Ishikawa (cell line): Measurements from ENCODE around the gene SLC22A3.

Experiments used
- CEBPB ChIP-seq: IDR thresholded peaks from 2 replicates; pipeline ENCODE4 v1.6.1; 2012
- CREB1 ChIP-seq: IDR thresholded peaks from 2 replicates; pipeline ENCODE4 v1.6.1; 2012; ENCODE audit warnings: low read depth
- EGR1 ChIP-seq: IDR thresholded peaks from 2 replicates; pipeline ENCODE4 v1.6.1; 2012
- FOXM1 ChIP-seq: IDR thresholded peaks from 2 replicates; pipeline ENCODE4 v1.6.1; 2012; ENCODE audit warnings: low read depth, borderline replicate concordance
- MAX ChIP-seq: IDR thresholded peaks from 2 replicates; pipeline ENCODE4 v1.6.1; 2012
- NFIC ChIP-seq: IDR thresholded peaks from 2 replicates; pipeline ENCODE4 v1.6.1; 2012
- RAD21 ChIP-seq: IDR thresholded peaks from 2 replicates; pipeline ENCODE4 v1.6.1; 2012; ENCODE audit warnings: low read depth
- REST ChIP-seq: IDR thresholded peaks from 2 replicates; pipeline ENCODE4 v1.6.1; 2012; ENCODE audit warnings: low read depth, mild to moderate bottlenecking
- TAF1 ChIP-seq: IDR thresholded peaks from 2 replicates; pipeline ENCODE4 v1.6.1; 2012; ENCODE audit warnings: low read depth, mild to moderate bottlenecking
- USF1 ChIP-seq: IDR thresholded peaks from 2 replicates; pipeline ENCODE4 v1.6.1; 2012
- YY1 ChIP-seq: IDR thresholded peaks from 2 replicates; pipeline ENCODE4 v1.6.1; 2012; ENCODE audit warnings: low read depth

GRCh38 chr6:160431226-160431625 is 83.0 kb downstream of the SLC22A3 start:
- TF ChIP-seq CEBPB (no peak), EGR1 (no peak), YY1 (no peak), TAF1 (no peak), RAD21 (no peak), CREB1 (no peak), USF1 (no peak), REST (no peak), FOXM1 (no peak), MAX (no peak), NFIC (no peak)
